Measurements from ENCODE around the gene CGB7. TPM values are rescaled to one million over a fixed set of nuclear protein-coding genes. Genes with fewer than 3 reads are reported as not detected.
"Not testable (repeated sequence)": the region's sequence is repeated elsewhere in the genome, so short reads cannot be mapped to it uniquely, and the experiment has no call there.

CGB7 gene
- total RNA-seq, 3 donors from 2014 or later: not detected

DNA sequence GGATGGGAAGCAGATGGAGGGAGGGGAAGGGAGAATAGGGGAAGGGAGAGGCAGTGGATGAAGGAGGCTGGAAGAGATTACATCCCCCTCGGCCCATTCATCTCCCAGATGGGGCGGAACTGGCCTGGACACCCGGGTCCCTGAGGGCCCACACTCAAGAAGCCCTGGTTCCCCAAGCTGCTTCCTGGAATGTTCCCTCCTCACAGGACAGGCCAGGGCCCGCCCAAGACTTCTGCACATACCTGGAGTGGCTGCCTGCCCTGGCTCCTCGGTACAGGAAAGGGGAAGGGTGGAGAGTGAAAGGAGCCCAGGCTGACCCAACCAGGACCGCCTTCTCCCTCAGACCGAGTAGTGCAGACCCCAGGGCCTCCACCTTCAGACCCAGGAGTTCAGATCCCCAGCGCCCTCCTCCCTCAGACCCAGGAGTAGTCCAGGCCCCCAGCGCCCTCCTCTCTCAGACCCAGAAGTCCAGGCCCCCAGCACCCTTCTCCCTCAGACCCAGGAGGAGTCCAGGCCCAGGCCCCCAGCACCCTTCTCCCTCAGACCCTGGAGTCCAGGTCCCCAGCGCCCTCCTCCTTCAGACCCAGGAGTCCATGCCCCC is 6.6 kb upstream of the CGB7 start:
- TF ChIP-seq CTCF (IDR thresholded peaks at IDR 0.05): no peak
- intact Hi-C loops (cut with DNase I, micrococcal nuclease): no loop called here
- Histone ChIP-seq H3K36me3 (ENCODE audit: low read depth) (no peaks in the 10 kb centered on the region), H3K4me3 (no peak overlapping the region), H3K9me3 (no peaks in the 10 kb centered on the region), H3K4me1 (ENCODE audit: low read depth) (peaks cover 5% of the 10 kb centered on the region)
- peak; percentile 23 for ATAC-seq
- no peak for DNase-seq

DNA sequence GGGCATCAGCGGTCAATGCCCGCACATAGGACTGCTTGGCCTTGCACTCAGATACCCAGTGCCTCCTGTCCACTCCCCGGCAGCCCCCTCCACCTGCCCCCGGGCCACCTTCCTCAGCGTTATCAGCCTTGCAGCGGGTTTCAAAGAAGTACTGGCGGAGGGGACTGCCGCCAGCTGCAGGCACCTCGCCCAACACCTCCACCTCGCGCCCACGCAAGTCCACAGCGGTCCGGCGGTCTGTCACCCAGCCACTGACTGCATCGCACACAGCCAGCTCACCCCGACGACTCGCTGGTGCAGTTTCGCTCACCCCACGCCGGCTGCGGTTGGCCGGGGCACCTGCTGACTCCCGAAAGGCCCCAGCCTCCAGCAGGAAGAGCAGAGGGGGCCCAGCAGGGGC is 3.9 kb upstream of the CGB7 start:
- DNase-seq (no peak), ATAC-seq (no peak)
- peaks cover 18% of the 10 kb centered on the region for H3K4me1 ChIP-seq (ENCODE audit: low read depth)
- no peak overlapping the region for H3K4me3 ChIP-seq
- no peaks in the 10 kb centered on the region for H3K36me3 ChIP-seq (ENCODE audit: low read depth)
- intact Hi-C loops (cut with DNase I, micrococcal nuclease): no loop called here
- no peak for TF ChIP-seq CTCF (IDR thresholded peaks at IDR 0.05)
- no peaks in the 10 kb centered on the region for H3K9me3 ChIP-seq

DNA sequence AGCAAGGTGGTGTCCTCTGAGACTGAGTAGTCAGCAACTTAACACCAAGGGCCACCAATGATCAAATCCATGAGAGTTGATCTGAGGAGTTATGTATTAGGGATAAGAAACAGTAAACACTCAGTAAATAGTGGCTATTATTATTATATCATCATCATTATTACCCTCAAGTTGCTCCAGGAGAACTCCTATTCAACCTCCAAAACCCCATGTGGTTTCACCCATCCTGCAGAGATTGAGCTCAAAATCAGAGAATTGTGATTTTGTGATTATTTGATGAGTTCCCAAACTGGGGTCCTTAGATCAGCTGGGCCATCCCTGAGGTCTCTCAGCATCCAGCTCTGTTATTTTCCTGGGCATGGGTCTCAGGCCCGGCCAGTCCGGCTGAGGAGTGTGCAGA is 3.5 kb upstream of the CGB7 start:
- no peaks in the 10 kb centered on the region for H3K9me3 ChIP-seq
- DNase-seq: no peak
- H3K36me3 ChIP-seq (ENCODE audit: low read depth): no peaks in the 10 kb centered on the region
- no peak overlapping the region for H3K4me3 ChIP-seq
- TF ChIP-seq CTCF (IDR thresholded peaks at IDR 0.05): no peak
- ATAC-seq: no peak
- intact Hi-C loops (cut with DNase I, micrococcal nuclease): no loop called here
- peaks cover 18% of the 10 kb centered on the region for H3K4me1 ChIP-seq (ENCODE audit: low read depth)

- no peak for TF ChIP-seq CTCF (IDR thresholded peaks at IDR 0.05)
These were observed 1.5 kb upstream of the CGB7 start for GRCh38 chr19:49059053-49059452.

DNA sequence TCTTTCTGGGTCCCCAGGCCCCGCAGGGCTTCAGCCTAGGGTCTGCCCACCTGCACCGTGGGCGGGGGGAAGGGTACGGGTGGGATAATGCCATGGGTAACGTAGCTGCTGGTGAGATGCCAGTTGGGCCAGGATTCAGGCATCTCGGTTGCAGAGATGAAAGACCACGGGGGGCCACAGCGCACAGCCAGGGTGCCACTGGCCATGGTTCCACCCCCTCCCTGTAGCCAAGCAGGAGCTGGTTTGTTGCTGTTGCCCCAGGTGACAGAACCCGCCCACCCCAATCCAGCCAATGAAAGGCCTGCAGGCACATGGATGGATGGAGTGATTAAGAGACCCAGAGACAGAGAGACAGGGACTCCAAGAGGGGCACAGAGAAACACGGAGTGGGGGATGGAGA is 1.0 kb upstream of the CGB7 start:
- no peaks in the 10 kb centered on the region for H3K36me3 ChIP-seq (ENCODE audit: low read depth)
- intact Hi-C loops (cut with DNase I, micrococcal nuclease): no loop called here
- TF ChIP-seq CTCF (IDR thresholded peaks at IDR 0.05): no peak
- ATAC-seq (no peak), DNase-seq (peak in 1 of 3 donors; percentile 23)
- no peaks in the 10 kb centered on the region for H3K9me3 ChIP-seq
- H3K4me3 ChIP-seq: no peak overlapping the region
- H3K4me1 ChIP-seq (ENCODE audit: low read depth): peaks cover 13% of the 10 kb centered on the region

More at GRCh38 chr19:49059053-49059452, 1.5 kb upstream of the CGB7 start:
- peaks cover 13% of the 10 kb centered on the region for H3K4me1 ChIP-seq (ENCODE audit: low read depth)
- H3K9me3 ChIP-seq: no peaks in the 10 kb centered on the region
- intact Hi-C loops (cut with DNase I, micrococcal nuclease): no loop called here
- H3K4me3 ChIP-seq: no peak overlapping the region
- ATAC-seq (no peak), DNase-seq (no peak)
- no peaks in the 10 kb centered on the region for H3K36me3 ChIP-seq (ENCODE audit: low read depth)

- peak; percentile 25 for ATAC-seq
- intact Hi-C loops (cut with DNase I, micrococcal nuclease); H3K9me3 ChIP-seq; H3K4me3 ChIP-seq; DNase-seq; H3K36me3 ChIP-seq (ENCODE audit: low read depth): not testable (repeated sequence)
- H3K4me1 ChIP-seq (ENCODE audit: low read depth): peaks cover 13% of the 10 kb centered on the region
These were observed 500 bp downstream of the CGB7 start for GRCh38 chr19:49056902-49057596.
